Cardiac fibroblast (primary cell): ENCODE data around the gene PRG3.

Experiments
- DNase-seq, 2 donors: peaks; one replicate each; pipeline versions ENCODE4 v3.0.0 to v3.0.0-alpha.2; 2010; ENCODE audit warnings: low read depth in 2 of 2
- H3K4me3 ChIP-seq, 2 donors: replicated peaks in 1 of 2; 1 replicate in 1 of 2; 2 replicates in 1 of 2; pipeline ENCODE4 v1.5.1; 2011; ENCODE audit warnings: low read depth in 2 of 2, low read length in 2 of 2, mild to moderate bottlenecking in 2 of 2, moderate library complexity in 1 of 2
- CTCF ChIP-seq: IDR thresholded peaks from one replicate; pipeline ENCODE4 v1.5.1; 2011; ENCODE audit warnings: low read depth, mild to moderate bottlenecking, low read length, inconsistent platforms

Gene PRG3

GRCh38 chr11:57380975-57381374 lies at the start of gene PRG3:
TSS of gene PRG3 (minus strand) at chr11:57381150. CDS start at chr11:57380708, 442 bp downstream.
- no peak for DNase-seq
- no peak for TF ChIP-seq CTCF
- no peak within 1 kb of the TSS for H3K4me3 ChIP-seq

- no peak for TF ChIP-seq CTCF
- no peak overlapping the region for H3K4me3 ChIP-seq
These were observed 49.0 kb upstream of the PRG3 start for GRCh38 chr11:57429946-57430345.

GRCh38 chr11:57428643-57429042 lies 47.7 kb upstream of the PRG3 start:
- no peak for TF ChIP-seq CTCF
- H3K4me3 ChIP-seq = no peak overlapping the region
- no peak for DNase-seq

More at GRCh38 chr11:57429946-57430345, 49.0 kb upstream of the PRG3 start:
- DNase-seq = no peak

- no peak overlapping the region for H3K4me3 ChIP-seq
- DNase-seq = peak; percentile 84 to 94
- no peak for TF ChIP-seq CTCF
These were observed 46.8 kb upstream of the PRG3 start for GRCh38 chr11:57427727-57428082.

GRCh38 chr11:57426929-57427726 lies 46.2 kb upstream of the PRG3 start, which contains the start of gene SLC43A3:
TSS of gene SLC43A3 (minus strand) at chr11:57427121. CDS start at chr11:57426172, 949 bp downstream.
- no peak for TF ChIP-seq CTCF
- peak; percentile 90 to 96 for DNase-seq
- peak within 1 kb of the TSS; percentile 42 to 52 for H3K4me3 ChIP-seq

- DNase-seq = peak; percentile 34 to 61
- H3K4me3 ChIP-seq = peak overlapping the region; percentile 42 to 52
- TF ChIP-seq CTCF = no peak
These were observed 45.5 kb upstream of the PRG3 start for GRCh38 chr11:57426439-57426928.
